ENCODE measurements around the gene IL10RB.

The IL10RB gene

DNA sequence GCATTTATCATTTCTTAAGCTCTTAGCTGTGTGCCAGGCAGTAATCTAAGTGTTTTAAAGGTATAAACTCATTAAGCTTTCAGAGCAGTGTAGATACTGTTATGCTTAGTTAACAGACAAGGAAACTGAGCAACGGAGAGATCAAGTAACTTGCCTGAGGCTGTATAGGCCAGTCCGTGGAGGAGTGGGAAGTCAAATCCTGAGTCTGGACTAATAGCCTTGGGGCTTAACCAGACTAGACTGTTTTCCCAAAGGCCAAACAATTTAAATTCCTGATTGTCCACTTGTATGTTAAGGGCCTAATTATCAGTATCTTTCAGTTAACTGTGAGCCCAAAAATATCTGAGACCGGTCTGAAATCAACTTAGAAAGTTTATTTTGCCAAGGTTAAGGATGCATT lies 61.2 kb downstream of the IL10RB start:
- Histone ChIP-seq H3K27me3 (ENCODE audit: control insufficient read depth, insufficient read depth, low read length) (no peaks in the 10 kb centered on the region), H3K4me3 (ENCODE audit: low read depth, low read length) (no peak overlapping the region), H3K9ac (ENCODE audit: low read depth, low read length) (no peak overlapping the region), H3K4me1 (ENCODE audit: control insufficient read depth, insufficient read depth, low read length) (no peaks in the 10 kb centered on the region), H3K36me3 (ENCODE audit: control insufficient read depth, insufficient read depth, low read length) (peaks cover 7% of the 10 kb centered on the region), H3K9me3 (ENCODE audit: control insufficient read depth, insufficient read depth, low read length) (no peaks in the 10 kb centered on the region)

DNA sequence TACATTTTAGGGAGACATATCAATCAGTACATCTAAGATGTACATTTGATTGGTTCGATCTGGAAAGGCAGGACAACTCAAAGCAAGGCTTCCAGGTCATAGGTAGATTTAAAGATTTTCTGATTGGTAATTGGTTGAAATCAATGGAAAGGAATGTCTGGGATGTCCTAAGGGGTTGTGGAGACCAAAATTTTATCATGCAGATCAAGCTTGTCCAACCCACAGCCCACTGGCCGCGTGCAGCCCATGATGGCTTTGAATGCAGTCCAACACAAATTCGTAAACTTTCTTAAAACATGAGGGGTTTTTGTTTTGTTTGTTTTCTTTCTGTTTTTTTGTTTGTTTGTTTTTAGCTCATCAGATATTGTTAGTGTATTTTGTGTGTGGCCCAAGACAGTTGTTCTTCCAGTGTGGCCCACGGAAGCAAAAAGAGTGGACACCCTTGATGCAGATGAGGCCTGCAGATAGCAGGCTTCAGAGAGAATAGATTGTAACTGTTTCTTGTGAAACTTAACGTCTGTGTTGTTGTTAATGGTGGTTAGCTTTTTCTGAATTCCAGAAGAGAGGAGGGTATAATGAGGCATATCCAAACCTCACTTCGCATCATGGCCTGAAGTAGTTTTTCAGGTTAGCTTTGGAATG lies 61.7 kb downstream of the IL10RB start:
- H3K9ac ChIP-seq (ENCODE audit: low read depth, low read length), result no peak overlapping the region
- H3K27me3 ChIP-seq (ENCODE audit: control insufficient read depth, insufficient read depth, low read length), result no peaks in the 10 kb centered on the region
- no peaks in the 10 kb centered on the region for H3K9me3 ChIP-seq (ENCODE audit: control insufficient read depth, insufficient read depth, low read length)
- no peak overlapping the region for H3K4me3 ChIP-seq (ENCODE audit: low read depth, low read length)
- peaks cover 7% of the 10 kb centered on the region for H3K36me3 ChIP-seq (ENCODE audit: control insufficient read depth, insufficient read depth, low read length)
- no peaks in the 10 kb centered on the region for H3K4me1 ChIP-seq (ENCODE audit: control insufficient read depth, insufficient read depth, low read length)

DNA sequence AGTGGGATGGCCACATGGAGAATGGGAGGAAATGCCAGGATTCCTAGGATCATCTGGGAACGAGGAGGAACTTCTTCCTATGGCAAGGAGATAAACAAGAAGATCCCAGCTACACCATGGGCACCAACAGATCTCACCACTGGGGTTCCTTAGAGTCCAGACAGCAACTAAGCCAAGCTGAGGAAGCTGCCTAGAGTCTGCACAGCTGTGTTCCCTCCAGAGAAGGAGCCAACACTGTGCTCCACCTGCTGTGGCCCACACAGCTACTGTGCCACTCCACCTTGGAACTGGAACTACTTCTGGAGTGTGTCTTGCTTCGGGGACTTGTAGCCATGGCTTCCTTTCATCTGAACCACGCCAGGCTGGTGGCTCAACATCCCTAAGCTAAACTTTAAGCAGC lies 64.6 kb downstream of the IL10RB start:
- Histone ChIP-seq H3K9ac (ENCODE audit: low read depth, low read length) (no peak overlapping the region), H3K4me3 (ENCODE audit: low read depth, low read length) (no peak overlapping the region), H3K9me3 (ENCODE audit: control insufficient read depth, insufficient read depth, low read length) (no peaks in the 10 kb centered on the region), H3K36me3 (ENCODE audit: control insufficient read depth, insufficient read depth, low read length) (peaks cover 7% of the 10 kb centered on the region), H3K4me1 (ENCODE audit: control insufficient read depth, insufficient read depth, low read length) (no peaks in the 10 kb centered on the region), H3K27me3 (ENCODE audit: control insufficient read depth, insufficient read depth, low read length) (no peaks in the 10 kb centered on the region)

DNA sequence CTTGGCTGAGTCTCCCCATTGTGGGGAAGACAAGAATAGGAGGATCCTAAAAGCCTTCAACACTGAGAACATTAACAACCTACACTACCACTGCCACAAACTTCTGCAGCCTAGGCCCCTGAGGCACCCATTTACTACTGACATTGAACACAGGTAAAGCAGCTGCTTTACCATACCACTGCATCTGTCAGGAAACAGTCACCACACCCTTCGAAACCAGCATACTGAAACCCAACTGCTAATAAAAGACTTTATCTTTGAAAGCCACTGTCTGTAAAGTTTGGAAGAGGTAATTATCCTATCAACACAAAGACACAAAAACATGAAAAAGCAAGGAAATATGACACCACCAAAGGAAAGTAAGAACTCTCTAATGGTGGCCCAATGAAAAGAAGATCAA lies 66.0 kb downstream of the IL10RB start:
- no peaks in the 10 kb centered on the region for H3K9me3 ChIP-seq (ENCODE audit: control insufficient read depth, insufficient read depth, low read length)
- no peaks in the 10 kb centered on the region for H3K4me1 ChIP-seq (ENCODE audit: control insufficient read depth, insufficient read depth, low read length)
- H3K36me3 ChIP-seq (ENCODE audit: control insufficient read depth, insufficient read depth, low read length), result peaks cover 10% of the 10 kb centered on the region
- H3K27me3 ChIP-seq (ENCODE audit: control insufficient read depth, insufficient read depth, low read length), result no peaks in the 10 kb centered on the region
- H3K4me3 ChIP-seq (ENCODE audit: low read depth, low read length), result no peak overlapping the region
- H3K9ac ChIP-seq (ENCODE audit: low read depth, low read length), result no peak overlapping the region

DNA sequence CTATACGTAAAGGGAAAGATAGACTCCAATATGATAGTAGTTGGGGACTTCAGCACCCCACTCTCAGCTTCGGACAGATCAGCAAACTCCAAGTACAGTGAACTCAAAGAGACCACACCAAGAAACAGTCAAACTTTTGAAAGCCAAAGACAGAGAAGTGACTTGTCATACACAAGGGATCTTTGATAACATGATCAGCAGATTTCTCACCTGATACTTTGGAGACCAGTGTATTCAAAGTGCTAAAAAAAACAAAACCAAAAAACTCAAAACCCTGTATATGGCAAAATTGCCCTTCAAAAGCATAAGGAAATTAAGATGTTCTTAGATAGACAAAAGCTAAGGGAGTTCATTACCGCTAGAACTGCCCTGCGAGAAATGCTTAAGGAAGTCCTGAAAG lies 68.0 kb downstream of the IL10RB start:
- no peaks in the 10 kb centered on the region for H3K27me3 ChIP-seq (ENCODE audit: control insufficient read depth, insufficient read depth, low read length)
- no peaks in the 10 kb centered on the region for H3K4me1 ChIP-seq (ENCODE audit: control insufficient read depth, insufficient read depth, low read length)
- peaks cover 7% of the 10 kb centered on the region for H3K36me3 ChIP-seq (ENCODE audit: control insufficient read depth, insufficient read depth, low read length)
- H3K9ac ChIP-seq (ENCODE audit: low read depth, low read length), result no peak overlapping the region
- no peaks in the 10 kb centered on the region for H3K9me3 ChIP-seq (ENCODE audit: control insufficient read depth, insufficient read depth, low read length)
- H3K4me3 ChIP-seq (ENCODE audit: low read depth, low read length), result no peak overlapping the region

DNA sequence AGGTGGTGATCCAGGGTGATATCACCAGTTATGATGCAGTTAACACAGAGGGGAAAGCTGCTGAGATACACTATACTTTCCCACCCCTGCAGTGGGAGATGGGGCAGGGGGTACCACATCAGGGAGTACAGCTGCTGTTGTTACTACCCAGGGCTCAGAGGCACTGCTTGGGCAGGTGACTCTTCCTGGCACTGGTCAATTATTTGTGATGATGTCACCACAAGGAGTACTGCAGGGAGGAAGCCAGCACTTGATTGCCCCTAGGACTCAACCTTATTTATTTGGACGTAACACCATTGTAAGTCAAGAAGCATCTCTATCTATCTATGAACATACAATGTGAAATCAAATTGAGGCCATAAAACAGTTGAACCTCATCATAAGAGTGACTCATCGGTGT lies 68.7 kb downstream of the IL10RB start:
- Histone ChIP-seq H3K4me1 (ENCODE audit: control insufficient read depth, insufficient read depth, low read length) (no peaks in the 10 kb centered on the region), H3K9me3 (ENCODE audit: control insufficient read depth, insufficient read depth, low read length) (no peaks in the 10 kb centered on the region), H3K4me3 (ENCODE audit: low read depth, low read length) (no peak overlapping the region), H3K36me3 (ENCODE audit: control insufficient read depth, insufficient read depth, low read length) (peaks cover 7% of the 10 kb centered on the region), H3K27me3 (ENCODE audit: control insufficient read depth, insufficient read depth, low read length) (no peaks in the 10 kb centered on the region), H3K9ac (ENCODE audit: low read depth, low read length) (no peak overlapping the region)

DNA sequence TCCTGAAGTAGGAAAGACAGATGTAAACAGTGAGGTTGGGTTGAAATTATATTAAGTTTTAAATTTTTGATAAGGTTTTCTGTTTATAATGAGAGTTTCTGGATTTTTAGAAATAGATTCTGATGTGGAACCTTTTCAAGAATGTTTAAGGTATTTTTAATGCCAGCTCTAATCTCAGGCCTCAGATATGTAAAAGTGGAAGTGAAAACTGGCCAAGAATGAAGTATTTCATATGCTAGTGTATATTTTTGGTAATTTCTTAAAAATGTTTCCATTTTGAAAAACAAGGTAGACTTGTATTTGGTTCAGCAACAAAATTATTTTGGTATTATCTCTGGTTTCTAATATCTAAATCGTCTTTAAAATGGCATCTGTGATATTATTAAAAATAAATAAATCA lies 73.0 kb downstream of the IL10RB start:
- Histone ChIP-seq H3K4me1 (ENCODE audit: control insufficient read depth, insufficient read depth, low read length) (no peaks in the 10 kb centered on the region), H3K4me3 (ENCODE audit: low read depth, low read length) (no peak overlapping the region), H3K27me3 (ENCODE audit: control insufficient read depth, insufficient read depth, low read length) (no peaks in the 10 kb centered on the region), H3K9me3 (ENCODE audit: control insufficient read depth, insufficient read depth, low read length) (no peaks in the 10 kb centered on the region), H3K9ac (ENCODE audit: low read depth, low read length) (no peak overlapping the region), H3K36me3 (ENCODE audit: control insufficient read depth, insufficient read depth, low read length) (peaks cover 3% of the 10 kb centered on the region)

DNA sequence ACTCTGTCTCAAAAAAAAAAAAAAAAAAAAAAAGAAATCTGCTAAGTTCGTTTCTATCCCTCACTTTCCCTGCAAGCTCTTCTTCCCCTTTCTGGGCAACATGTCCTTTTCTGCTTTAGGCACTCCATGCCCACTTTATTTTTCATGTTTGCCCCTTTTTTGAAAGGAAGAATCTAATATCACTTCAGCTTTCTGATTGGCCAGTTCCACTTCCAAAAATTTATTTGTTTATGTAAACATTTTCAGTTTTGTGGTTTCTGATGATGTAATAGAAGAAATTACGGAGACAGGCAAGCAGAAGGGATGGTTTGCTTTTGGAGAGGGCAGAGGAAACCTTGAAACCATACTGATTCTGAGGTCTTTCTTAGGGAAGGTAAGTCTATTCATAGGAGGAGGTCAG lies 73.8 kb downstream of the IL10RB start:
- no peak overlapping the region for H3K9ac ChIP-seq (ENCODE audit: low read depth, low read length)

DNA sequence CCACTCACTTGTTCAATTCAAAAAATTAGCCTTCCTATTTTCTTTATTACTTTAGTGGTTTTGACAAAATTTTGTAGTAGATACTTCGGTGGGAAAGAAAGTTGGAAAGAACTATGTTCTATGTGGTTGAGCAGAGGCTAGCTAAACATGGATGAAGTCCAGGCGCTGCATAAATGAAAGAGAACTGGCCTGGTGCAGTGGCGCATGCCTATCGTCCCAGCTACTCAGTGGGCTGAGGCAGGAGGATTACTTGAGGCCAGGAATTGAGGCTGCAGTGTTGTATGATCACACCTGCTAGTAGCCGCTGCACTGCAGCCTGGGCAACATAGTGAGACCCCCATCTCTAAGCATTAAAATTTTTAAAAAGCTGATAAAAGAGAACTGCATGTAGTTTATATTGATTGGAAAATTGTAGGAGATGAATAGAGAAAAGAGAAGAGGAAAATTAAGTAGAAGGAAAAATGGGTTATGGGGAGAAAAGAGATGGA lies 79.6 kb downstream of the IL10RB start:
- H3K36me3 ChIP-seq (ENCODE audit: control insufficient read depth, insufficient read depth, low read length), result no peaks in the 10 kb centered on the region
- H3K27me3 ChIP-seq (ENCODE audit: control insufficient read depth, insufficient read depth, low read length), result no peaks in the 10 kb centered on the region

More for the DNA sequence above, 73.8 kb downstream of the IL10RB start:
- Histone ChIP-seq H3K4me1 (ENCODE audit: control insufficient read depth, insufficient read depth, low read length) (no peaks in the 10 kb centered on the region), H3K4me3 (ENCODE audit: low read depth, low read length) (no peak overlapping the region), H3K9me3 (ENCODE audit: control insufficient read depth, insufficient read depth, low read length) (no peaks in the 10 kb centered on the region), H3K36me3 (ENCODE audit: control insufficient read depth, insufficient read depth, low read length) (peaks cover 3% of the 10 kb centered on the region), H3K27me3 (ENCODE audit: control insufficient read depth, insufficient read depth, low read length) (no peaks in the 10 kb centered on the region)

More for the DNA sequence above, 79.6 kb downstream of the IL10RB start:
- no peak overlapping the region for H3K9ac ChIP-seq (ENCODE audit: low read depth, low read length)
- H3K4me1 ChIP-seq (ENCODE audit: control insufficient read depth, insufficient read depth, low read length), result no peaks in the 10 kb centered on the region
- no peak overlapping the region for H3K4me3 ChIP-seq (ENCODE audit: low read depth, low read length)
- no peaks in the 10 kb centered on the region for H3K9me3 ChIP-seq (ENCODE audit: control insufficient read depth, insufficient read depth, low read length)
